CD4-positive, alpha-beta T cell treated with Interleukin-10 for 1 hour (primary cell): Measurements from ENCODE around the gene ITGA11.

ENCODE experiments used
- DNase-seq: peaks from one replicate; pipeline ENCODE4 v3.0.0-alpha.2; 2020

The ITGA11 gene

GRCh38 chr15:68369931-68370767 lies 61.8 kb downstream of the ITGA11 start:
- DNase-seq, result no peak

DNA sequence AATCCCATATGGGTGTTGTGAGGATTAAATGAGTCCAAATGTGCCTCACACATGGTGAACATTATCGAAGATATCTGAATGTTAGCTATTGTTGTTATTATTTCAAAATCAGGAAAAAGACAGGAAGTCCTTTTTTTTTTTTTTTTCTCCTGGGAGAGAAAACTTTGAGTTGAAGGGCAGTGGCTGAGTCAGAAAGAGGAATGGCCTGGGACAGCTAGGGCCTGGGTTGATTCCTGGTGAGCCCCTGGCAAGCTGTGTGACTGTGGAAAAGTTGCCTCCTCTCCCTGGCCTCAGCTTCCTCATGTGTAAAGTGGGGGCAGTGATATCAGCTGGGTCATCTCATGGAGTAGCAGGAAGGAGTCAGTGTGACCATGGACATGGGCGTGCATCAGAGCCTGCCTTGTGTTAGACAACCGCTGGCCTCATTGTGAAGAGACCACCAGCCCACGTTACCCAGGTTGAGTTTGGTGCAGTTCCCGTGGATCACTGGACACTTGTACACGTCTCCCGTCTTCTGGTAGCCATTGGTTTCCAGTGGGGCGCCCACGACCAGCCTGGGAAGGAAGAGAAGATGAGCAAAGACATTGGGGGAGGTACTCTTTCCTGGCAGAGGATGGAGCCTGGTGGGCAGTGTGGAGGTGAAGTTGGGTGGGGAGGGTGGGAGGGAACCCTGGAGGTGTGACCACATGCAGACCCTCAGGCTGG lies 63.1 kb downstream of the ITGA11 start:
- DNase-seq, result no peak

DNA sequence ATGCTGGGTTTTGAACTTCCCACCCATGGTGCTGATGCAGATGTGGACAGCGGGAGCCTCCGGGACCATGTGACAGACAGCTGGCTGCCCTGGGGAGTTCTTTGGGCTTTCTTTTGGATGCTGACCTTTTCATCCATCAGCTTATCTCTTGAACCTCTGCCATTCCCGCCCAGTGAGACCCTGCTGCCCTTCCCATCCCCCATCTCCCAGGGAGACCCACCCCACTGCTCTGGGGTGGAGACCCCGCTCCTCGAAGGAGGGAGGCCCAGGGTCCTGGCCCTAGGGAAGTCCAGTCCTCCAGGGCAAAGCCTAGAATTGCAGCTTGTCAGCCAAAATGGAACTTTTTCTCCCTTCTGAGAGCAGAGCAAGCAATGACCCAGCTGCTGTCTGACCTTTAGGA lies 64.0 kb downstream of the ITGA11 start:
- no peak for DNase-seq

GRCh38 chr15:68367226-68367625 lies 64.7 kb downstream of the ITGA11 start:
- DNase-seq, result no peak

- DNase-seq, result no peak
Observed at GRCh38 chr15:68366314-68366713, 65.6 kb downstream of the ITGA11 start.

- no peak for DNase-seq
Observed at GRCh38 chr15:68365770-68366169, 66.2 kb downstream of the ITGA11 start.

DNA sequence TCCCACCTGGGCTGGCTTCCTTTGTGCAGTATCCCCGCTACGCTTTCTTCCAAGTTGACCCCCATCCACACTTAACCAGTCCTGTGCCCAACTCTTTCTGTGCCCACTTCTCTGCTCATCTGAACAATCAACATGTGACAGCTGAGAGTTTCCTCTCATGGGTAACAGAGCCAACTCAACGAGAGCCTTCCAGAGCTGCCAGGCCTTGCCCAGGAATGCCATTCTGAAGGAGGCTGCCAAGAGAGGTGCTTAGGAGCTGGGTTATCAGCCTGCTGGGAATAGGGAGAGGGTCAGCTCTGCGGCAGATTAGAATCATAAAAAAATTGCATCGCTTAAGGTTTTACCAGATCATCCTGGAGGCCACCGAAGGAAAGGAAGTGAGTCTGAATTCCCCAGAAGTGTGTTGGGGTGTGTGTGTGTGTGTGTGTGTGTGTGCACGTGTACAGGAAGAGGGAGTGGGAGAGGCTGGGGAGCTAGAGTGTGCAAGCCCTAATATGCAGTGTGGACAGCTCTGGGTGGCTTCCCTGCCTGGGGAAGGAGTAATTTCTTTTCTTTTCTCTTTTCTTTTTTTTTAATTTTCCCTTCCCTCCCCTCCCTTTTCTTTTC lies 66.7 kb downstream of the ITGA11 start:
- no peak for DNase-seq

DNA sequence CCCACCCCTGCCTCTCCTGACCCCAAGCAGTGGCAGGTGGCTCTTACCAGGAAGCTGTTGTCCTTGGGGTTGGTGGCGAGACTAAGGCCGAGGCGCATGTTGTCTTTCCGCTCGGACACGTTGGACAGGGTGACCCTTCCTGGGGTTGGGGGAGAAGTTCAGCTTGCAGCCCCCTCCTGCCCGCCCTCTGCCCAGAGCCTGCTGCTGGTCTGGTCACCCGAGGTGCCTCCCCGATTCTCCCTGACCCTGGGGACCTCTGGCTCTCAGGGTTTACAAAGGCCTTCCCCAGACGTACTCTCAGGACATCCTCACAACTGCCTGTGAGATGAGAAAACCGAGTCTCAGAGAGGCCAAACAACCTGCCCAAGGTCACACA lies 67.3 kb downstream of the ITGA11 start:
- no peak for DNase-seq

DNA sequence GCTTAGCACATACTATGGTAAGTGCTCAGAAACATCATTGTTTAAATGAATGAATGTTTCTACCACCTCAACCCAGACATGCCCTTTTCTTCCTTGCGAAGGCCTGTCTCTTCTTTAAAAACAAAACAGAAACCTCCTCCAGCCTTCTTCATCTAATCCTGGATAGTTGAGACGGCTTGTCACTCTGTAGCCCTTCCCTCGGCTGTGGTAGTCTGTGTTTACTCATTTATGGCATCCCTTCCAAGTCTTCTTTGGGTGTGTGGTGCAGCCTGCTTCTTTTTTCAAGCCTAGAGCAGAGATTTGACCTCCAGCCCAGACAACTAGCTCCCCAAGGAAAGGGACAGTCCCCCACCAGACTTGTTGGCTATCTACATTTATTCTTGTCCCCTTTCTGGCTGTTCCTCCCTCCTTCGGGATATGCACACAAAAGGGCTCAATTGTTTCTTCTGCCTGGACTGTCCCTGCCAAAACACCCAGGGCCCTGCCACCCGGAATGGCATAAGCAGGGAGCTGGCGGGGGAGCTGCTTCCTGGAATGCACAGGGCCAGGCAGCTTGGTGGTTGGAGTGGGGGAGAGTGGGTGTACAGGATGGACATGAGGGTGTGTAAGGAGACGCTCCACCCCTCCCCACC lies 67.8 kb downstream of the ITGA11 start:
- no peak for DNase-seq

GRCh38 chr15:68363353-68363752 lies 68.6 kb downstream of the ITGA11 start:
- no peak for DNase-seq

DNA sequence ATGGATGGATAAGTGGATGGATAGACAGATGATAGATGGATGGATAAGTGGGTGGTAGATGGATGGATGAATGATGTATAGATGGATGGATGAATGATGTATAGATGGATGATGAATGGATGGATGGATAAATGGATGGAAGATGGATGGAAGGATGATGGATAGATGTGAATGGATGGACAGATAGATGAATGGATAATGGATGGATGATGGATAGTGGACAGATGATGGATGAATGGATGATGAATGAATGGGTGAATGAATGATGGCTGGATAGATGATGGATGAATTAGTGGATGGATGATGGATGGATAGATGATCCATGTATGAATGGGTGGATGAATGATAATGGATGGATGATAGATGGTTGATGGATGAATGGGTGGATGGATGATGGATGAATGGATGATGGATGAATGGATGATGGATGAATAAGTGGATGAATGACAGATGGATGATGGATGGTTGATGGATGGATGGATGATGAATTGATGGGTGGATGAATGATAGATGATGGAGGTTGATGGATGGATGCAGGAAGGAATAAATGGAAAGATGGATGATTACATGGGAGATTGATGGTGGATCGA lies 69.3 kb downstream of the ITGA11 start:
- DNase-seq, result no peak

GRCh38 chr15:68360721-68361120 lies 71.2 kb downstream of the ITGA11 start:
- DNase-seq, result no peak

DNA sequence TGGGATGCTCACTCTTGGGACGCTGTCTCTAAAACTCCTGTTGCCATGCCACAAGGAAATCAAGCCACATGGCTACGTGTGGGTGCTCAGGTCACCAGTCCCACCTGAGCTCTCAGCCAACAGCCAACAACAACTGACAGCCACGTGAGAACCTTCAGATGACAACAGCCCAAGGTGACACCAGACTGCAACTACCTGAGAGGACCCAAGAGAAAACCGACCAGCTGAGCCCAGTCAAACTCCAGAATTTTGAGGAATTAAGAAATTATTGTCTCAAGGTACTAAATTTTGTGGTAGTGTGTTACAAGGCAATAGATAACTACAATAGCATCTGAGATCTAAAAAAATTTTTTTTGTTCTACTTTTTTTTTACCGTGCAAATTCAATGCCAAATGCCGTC lies 75.2 kb downstream of the ITGA11 start:
- DNase-seq, result no peak

GRCh38 chr15:68354923-68355322 lies 77.0 kb downstream of the ITGA11 start:
- DNase-seq, result no peak

GRCh38 chr15:68354268-68354667 lies 77.7 kb downstream of the ITGA11 start:
- no peak for DNase-seq

- no peak for DNase-seq
Observed at GRCh38 chr15:68353421-68354135, 78.4 kb downstream of the ITGA11 start.

DNA sequence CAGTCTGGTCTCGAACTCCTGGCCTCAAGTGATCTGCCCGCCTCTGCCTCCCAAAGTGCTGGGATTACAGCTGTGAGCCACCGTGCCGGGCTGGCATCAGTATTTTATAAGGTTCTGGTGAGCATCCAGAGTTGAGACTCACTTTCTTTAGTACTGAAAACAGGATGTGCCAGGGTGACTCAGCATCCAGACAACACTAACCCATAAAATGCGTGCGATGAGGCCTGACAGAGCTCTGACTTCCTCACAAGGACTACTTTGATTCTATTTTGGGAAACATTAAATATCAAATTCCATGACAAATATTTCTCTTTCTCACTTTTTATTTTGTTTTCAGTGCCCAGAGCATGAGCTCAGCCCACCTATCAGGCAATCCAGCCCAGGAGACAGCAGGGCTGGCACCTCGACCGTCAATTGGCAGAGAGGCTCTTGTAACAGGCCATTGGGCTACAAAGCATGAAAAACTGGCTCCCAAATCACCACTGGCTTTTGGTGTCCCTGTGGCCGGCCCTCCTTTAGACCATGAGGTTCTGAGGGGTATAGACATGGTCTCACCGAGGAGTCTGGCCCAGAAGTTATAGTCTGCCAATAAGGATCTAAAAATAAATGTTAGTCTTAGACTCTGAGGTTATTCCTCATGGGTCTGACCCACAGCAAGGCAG lies 79.4 kb downstream of the ITGA11 start:
- no peak for DNase-seq

DNA sequence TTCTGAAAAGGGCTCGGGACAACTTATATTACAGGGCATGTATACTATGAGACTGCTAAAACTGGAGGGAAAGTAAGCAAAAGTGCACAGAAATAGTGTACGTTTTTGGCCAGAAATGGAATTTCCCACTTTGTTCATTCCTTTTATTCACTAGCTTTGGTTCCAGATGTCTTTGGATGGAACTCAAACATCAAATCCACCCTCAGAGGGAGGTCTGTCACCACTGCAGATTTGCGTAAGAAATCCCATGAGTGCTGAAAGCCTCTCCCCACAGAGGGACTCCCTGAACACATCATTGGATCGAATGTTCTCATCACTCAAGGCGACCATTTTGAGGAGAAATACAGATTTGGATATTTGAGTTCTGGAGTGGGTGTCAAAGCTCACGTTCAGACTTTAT lies 82.8 kb downstream of the ITGA11 start:
- no peak for DNase-seq

DNA sequence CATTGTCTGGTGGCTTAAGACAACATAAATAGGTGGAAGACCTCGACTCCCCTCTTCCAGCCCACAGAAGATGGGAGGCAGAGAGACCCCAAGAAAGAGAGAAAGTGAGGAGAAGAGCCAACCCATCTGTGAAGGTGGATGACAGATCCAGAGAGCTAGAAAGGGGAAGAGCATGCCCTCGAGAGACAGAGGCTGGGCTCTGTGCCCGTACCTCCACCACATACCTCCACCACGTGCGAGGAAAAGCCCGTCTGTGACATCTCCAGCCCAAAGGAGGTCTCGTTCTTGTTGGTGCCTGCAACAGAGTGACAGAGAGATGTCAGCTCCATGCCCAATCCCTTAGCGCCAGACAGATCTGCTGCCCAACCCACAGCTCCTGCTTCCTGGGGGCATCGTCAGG lies 83.4 kb downstream of the ITGA11 start:
- DNase-seq, result no peak

- DNase-seq, result no peak
Observed at GRCh38 chr15:68348081-68348480, 83.9 kb downstream of the ITGA11 start.

GRCh38 chr15:68347392-68347791 lies 84.6 kb downstream of the ITGA11 start:
- no peak for DNase-seq

DNA sequence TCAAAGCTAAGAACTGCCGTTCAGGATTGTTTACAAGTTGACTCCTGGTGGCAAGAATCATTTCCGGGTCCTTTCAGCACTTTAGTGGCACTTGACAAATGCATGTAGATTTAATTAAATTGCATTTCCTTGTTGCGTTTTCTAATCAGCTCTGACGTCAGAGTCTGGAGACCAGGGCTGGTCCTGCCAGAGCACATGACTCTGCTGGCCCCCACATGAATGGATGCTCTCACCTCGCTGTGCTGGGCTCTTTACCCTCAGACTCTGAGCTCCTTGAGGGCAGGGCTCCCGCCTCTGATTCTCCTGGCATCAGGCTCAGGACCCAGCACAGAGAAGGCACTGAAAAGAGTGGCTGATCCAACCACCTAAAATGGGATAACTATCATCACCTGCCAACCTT lies 85.0 kb downstream of the ITGA11 start:
- DNase-seq, result no peak
